Cardiac fibroblast (primary cell): ENCODE results near the gene CFAP410.

ENCODE experiments used
- DNase-seq, 2 donors: peaks; one replicate each; pipeline versions ENCODE4 v3.0.0 to v3.0.0-alpha.2; 2010; ENCODE audit warnings: low read depth in 2 of 2
- H3K4me3 ChIP-seq, 2 donors: replicated peaks in 1 of 2; 1 replicate in 1 of 2; 2 replicates in 1 of 2; pipeline ENCODE4 v1.5.1; 2011; ENCODE audit warnings: low read depth in 2 of 2, low read length in 2 of 2, mild to moderate bottlenecking in 2 of 2, moderate library complexity in 1 of 2
- CTCF ChIP-seq: IDR thresholded peaks from one replicate; pipeline ENCODE4 v1.5.1; 2011; ENCODE audit warnings: low read depth, mild to moderate bottlenecking, low read length, inconsistent platforms

CFAP410 gene

GRCh38 chr21:44338971-44339910 lies at the start of gene CFAP410:
TSS of gene CFAP410 (minus strand) at chr21:44339390. CDS start at chr21:44339194, 196 bp downstream.
- TF ChIP-seq CTCF = no peak
- peak within 1 kb of the TSS; percentile 94 to 95 for H3K4me3 ChIP-seq
- peak; percentile 94 to 98 for DNase-seq

- H3K4me3 ChIP-seq = no peak overlapping the region
- TF ChIP-seq CTCF = no peak
- no peak for DNase-seq
These were observed 45.8 kb upstream of the CFAP410 start for GRCh38 chr21:44384968-44385367.

GRCh38 chr21:44383216-44383615 lies 44.0 kb upstream of the CFAP410 start:
- H3K4me3 ChIP-seq = no peak overlapping the region
- no peak for DNase-seq
- no peak for TF ChIP-seq CTCF

GRCh38 chr21:44382536-44382935 lies 43.3 kb upstream of the CFAP410 start:
- DNase-seq = no peak
- H3K4me3 ChIP-seq = no peak overlapping the region
- no peak for TF ChIP-seq CTCF

GRCh38 chr21:44381874-44382273 lies 42.7 kb upstream of the CFAP410 start:
- DNase-seq = no peak
- TF ChIP-seq CTCF = no peak
- no peak overlapping the region for H3K4me3 ChIP-seq

- no peak for TF ChIP-seq CTCF
- DNase-seq = no peak
These were observed 41.7 kb upstream of the CFAP410 start for GRCh38 chr21:44380876-44381275.

More at GRCh38 chr21:44380876-44381275, 41.7 kb upstream of the CFAP410 start:
- H3K4me3 ChIP-seq = no peak overlapping the region
